Osteoblast (primary cell): ENCODE results near the gene TNS3. TPM values are rescaled to one million over a fixed set of nuclear protein-coding genes. Genes with fewer than 3 reads are reported as not detected.

Experiments
- DNase-seq: peaks from one replicate; pipeline ENCODE4 v3.0.0; 2011; ENCODE audit warnings: low spot score, mixed read lengths; ENCODE audit not compliant: insufficient read length; ENCODE audit errors: missing footprints
- H2AFZ ChIP-seq: 2 replicates; pipeline ENCODE4 v1.6.0; 2011; ENCODE audit warnings: mild to moderate bottlenecking, low read length
- H3K27ac ChIP-seq: 2 replicates; pipeline ENCODE4 v1.5.1; 2011; ENCODE audit warnings: mild to moderate bottlenecking, low read depth, low read length, moderate library complexity
- H3K27me3 ChIP-seq: 2 replicates; pipeline ENCODE4 v1.6.0; 2012; ENCODE audit warnings: mild to moderate bottlenecking, control low read depth, inconsistent platforms, low read length, moderate library complexity; ENCODE audit not compliant: insufficient read depth
- H3K36me3 ChIP-seq: 2 replicates; pipeline ENCODE4 v1.5.1; 2011; ENCODE audit warnings: mild to moderate bottlenecking, low read length, control low read depth, moderate library complexity; ENCODE audit not compliant: insufficient read depth
- H3K4me1 ChIP-seq: 2 replicates; pipeline ENCODE4 v1.5.1; 2011; ENCODE audit warnings: mild to moderate bottlenecking, low read length, control low read depth, moderate library complexity; ENCODE audit not compliant: insufficient read depth
- H3K4me2 ChIP-seq: 2 replicates; pipeline ENCODE4 v1.6.0; 2011; ENCODE audit warnings: mild to moderate bottlenecking, low read length; ENCODE audit not compliant: insufficient read depth
- H3K4me3 ChIP-seq: fragments of 200-600 bp; sonication (generic); 3 replicates; pipeline ENCODE4 v1.5.1; 2012; ENCODE audit warnings: mild to moderate bottlenecking, low read length, inconsistent platforms; ENCODE audit not compliant: insufficient read depth
- H3K79me2 ChIP-seq: 2 replicates; pipeline ENCODE4 v1.6.0; 2012; ENCODE audit warnings: mild to moderate bottlenecking, low read length, control low read depth, inconsistent platforms; ENCODE audit not compliant: insufficient read depth
- H3K9me3 ChIP-seq: 2 replicates; pipeline ENCODE4 v1.5.1; 2011; ENCODE audit warnings: low read depth, low read length, control low read depth
- H4K20me1 ChIP-seq: 2 replicates; pipeline ENCODE4 v1.6.0; 2012; ENCODE audit warnings: mild to moderate bottlenecking, low read length, control low read depth; ENCODE audit not compliant: insufficient read depth
- total RNA-seq: library from RNA; depleted of rRNA; stranded (reverse); fragments of >200 nt; gene quantifications from 2 replicates; pipeline ENCODE4 v1.2.3, GENCODE V29; 2012
- TF ChIP-seq, protein P1 (sequence below): IDR thresholded peaks from 2 replicates; pipeline ENCODE4 v1.5.1; 2011; ENCODE audit warnings: mild to moderate bottlenecking, low read depth, low read length, moderate library complexity; ENCODE audit errors: extremely low read depth

TNS3 gene
- total RNA-seq, 1 donor, result 67.3 TPM

DNA sequence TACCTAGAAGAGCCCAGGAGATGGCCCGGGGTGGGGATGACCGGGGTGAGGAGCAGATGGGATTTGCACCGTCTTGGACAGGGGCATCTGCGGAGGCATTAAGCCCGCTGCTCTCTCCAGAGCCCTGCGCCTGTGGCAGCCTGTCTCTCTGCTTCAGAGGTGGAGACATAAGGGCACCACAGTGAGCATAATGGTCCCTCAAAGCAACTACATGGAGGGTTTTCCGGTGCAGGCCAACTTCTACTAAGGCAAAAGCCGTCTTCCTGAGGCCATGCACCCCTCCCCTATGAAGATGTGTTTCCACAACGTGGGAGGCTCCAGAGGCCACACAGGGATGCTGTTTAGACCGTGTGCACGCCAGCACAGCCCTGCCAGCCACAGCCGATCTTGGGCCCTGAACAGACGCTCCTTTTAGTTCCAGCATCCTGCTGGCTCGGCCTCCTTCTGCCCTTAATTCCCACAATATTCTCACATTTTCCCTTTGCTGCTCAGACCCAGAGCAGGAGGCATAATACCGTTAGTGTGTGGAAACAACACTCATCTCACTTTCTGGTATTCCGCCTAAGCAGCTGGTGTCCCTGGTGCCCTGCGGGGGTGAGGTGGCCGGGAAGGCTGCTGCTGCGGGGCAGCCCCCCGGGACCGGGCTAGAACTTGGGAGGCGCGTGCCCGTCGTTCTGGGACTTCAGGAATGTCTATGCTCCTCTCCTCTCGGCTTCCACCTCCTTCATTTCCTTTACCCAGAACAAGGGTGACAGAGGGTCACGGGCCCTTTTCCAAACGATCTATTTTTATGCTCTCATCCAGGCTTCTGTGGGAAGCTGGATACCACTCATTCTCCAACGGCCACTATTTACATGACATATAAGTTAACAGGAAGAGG, 266.9 kb downstream of the TNS3 start:
- no peaks in the 10 kb centered on the region for H3K79me2 ChIP-seq
- H3K4me3 ChIP-seq, result peak overlapping the region; percentile 40
- no peaks in the 10 kb centered on the region for H3K27me3 ChIP-seq
- H3K36me3 ChIP-seq, result peaks cover 25% of the 10 kb centered on the region
- peak overlapping the region; percentile 65 for H3K4me2 ChIP-seq
- peak overlapping the region; percentile 78 for H3K27ac ChIP-seq
- TF ChIP-seq, protein P1, sequence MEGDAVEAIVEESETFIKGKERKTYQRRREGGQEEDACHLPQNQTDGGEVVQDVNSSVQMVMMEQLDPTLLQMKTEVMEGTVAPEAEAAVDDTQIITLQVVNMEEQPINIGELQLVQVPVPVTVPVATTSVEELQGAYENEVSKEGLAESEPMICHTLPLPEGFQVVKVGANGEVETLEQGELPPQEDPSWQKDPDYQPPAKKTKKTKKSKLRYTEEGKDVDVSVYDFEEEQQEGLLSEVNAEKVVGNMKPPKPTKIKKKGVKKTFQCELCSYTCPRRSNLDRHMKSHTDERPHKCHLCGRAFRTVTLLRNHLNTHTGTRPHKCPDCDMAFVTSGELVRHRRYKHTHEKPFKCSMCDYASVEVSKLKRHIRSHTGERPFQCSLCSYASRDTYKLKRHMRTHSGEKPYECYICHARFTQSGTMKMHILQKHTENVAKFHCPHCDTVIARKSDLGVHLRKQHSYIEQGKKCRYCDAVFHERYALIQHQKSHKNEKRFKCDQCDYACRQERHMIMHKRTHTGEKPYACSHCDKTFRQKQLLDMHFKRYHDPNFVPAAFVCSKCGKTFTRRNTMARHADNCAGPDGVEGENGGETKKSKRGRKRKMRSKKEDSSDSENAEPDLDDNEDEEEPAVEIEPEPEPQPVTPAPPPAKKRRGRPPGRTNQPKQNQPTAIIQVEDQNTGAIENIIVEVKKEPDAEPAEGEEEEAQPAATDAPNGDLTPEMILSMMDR, result no peak
- H2AFZ ChIP-seq, result peak overlapping the region; percentile 35
- peaks cover 18% of the 10 kb centered on the region for H4K20me1 ChIP-seq
- peaks cover 22% of the 10 kb centered on the region for H3K4me1 ChIP-seq
- H3K9me3 ChIP-seq, result no peaks in the 10 kb centered on the region
- DNase-seq, result peak; percentile 86

DNA sequence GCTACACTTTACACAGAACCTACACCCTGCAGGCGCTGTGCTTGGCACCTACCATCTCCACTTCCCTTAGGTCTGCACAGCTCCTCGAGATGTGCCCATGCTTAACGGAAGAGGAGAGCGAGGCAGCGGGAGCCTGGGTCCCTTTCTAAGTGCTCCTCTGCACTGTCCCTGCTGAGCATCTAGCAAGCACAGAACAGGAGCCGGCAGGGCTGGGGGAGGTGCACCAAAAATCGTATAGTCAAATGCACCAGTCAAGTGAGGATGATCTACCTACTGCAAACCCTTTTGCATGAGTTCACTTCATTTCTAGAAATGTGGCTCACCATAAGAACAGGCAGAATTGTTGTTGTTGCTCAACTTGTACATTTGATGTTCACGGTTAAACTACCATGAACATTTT, 267.7 kb downstream of the TNS3 start:
- Histone ChIP-seq H3K4me3 (no peak overlapping the region), H3K4me2 (no peak overlapping the region), H4K20me1 (peaks cover 21% of the 10 kb centered on the region), H3K9me3 (no peaks in the 10 kb centered on the region), H3K27me3 (no peaks in the 10 kb centered on the region), H3K36me3 (peaks cover 25% of the 10 kb centered on the region), H3K4me1 (peaks cover 22% of the 10 kb centered on the region), H2AFZ (no peak overlapping the region), H3K27ac (peak overlapping the region; percentile 78), H3K79me2 (peaks cover 3% of the 10 kb centered on the region)
- TF ChIP-seq, protein P1, result no peak
- DNase-seq, result no peak

DNA sequence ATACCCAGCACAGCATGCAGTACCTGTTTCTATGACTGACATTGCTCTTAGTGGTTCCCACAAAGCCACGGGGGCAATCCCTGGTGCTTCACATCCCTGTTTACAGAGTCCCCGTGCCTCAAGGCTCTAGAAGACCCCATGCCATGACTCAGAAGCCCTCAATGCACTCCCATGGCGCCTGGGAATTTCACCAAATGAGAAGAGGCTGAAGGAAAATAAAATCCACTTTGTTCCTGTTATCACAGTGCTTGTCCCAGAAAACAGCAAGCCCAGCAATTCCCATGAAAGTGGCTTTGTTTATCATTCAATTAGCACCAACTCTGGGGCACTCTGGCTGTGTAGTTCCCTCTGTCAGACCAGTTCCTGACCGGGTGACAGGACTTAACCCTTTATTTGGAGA, 268.3 kb downstream of the TNS3 start:
- Histone ChIP-seq H3K79me2 (peaks cover 3% of the 10 kb centered on the region), H3K36me3 (peaks cover 22% of the 10 kb centered on the region), H3K27me3 (no peaks in the 10 kb centered on the region), H3K9me3 (no peaks in the 10 kb centered on the region), H3K27ac (no peak overlapping the region), H3K4me2 (no peak overlapping the region), H3K4me1 (peaks cover 22% of the 10 kb centered on the region), H2AFZ (no peak overlapping the region), H4K20me1 (peaks cover 25% of the 10 kb centered on the region), H3K4me3 (no peak overlapping the region)
- no peak for DNase-seq
- TF ChIP-seq, protein P1, result no peak

DNA sequence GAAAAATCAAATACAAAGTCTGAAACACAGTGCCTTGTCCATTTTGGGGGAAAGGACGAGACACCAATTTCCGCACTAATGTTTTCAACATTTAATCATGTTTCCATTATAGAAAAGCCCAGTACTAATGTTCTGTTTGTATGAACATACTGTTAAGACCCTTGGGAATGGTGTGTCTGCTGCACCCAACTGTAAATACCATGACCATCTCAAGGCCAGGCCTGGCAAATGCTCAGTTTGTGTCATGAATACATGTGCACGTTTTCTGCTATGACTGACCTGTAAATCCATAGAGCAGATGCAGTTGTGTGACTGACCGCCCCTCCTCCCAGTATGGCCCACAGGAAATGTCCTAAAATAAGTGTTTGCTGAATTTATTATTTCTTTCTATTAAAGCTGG, 270.0 kb downstream of the TNS3 start:
- Histone ChIP-seq H3K36me3 (peaks cover 17% of the 10 kb centered on the region), H3K4me3 (no peak overlapping the region), H3K27me3 (no peaks in the 10 kb centered on the region), H3K4me2 (no peak overlapping the region), H3K9me3 (no peaks in the 10 kb centered on the region), H4K20me1 (peaks cover 25% of the 10 kb centered on the region), H3K4me1 (peaks cover 22% of the 10 kb centered on the region), H2AFZ (no peak overlapping the region), H3K27ac (no peak overlapping the region), H3K79me2 (peaks cover 3% of the 10 kb centered on the region)
- DNase-seq, result no peak
- TF ChIP-seq, protein P1, result no peak
